Ovary (tissue), 9 donors: ENCODE results near the gene ASXL2. TPM values are rescaled to one million over a fixed set of nuclear protein-coding genes. Genes with fewer than 3 reads are reported as not detected.

Experiments used
- DNase-seq, 5 donors: peaks; one replicate each; pipeline ENCODE4 v3.0.0-alpha.2; 2019 to 2020
- H3K27ac ChIP-seq, 2 donors: fragments of 200-600 bp; one replicate each; pipeline versions ENCODE4 v1.5.1 to v1.8.0; 2019 to 2022
- H3K27me3 ChIP-seq: fragments of 200-600 bp; one replicate; pipeline ENCODE4 v1.8.0; 2022
- H3K36me3 ChIP-seq: fragments of 200-600 bp; sonication (generic); one replicate; pipeline ENCODE4 v1.5.1; 2019
- H3K4me1 ChIP-seq: one replicate; pipeline ENCODE4 v1.8.1; 2013; ENCODE audit warnings: mild to moderate bottlenecking, moderate library complexity; ENCODE audit not compliant: insufficient read depth
- H3K4me3 ChIP-seq: fragments of 200-600 bp; sonication (generic); one replicate; pipeline ENCODE4 v1.5.1; 2017
- H3K9me3 ChIP-seq, 2 donors: fragments of 200-600 bp in 1 of 2; sonication (generic) in 1 of 2; one replicate each; pipeline versions ENCODE4 v1.5.1 to v1.8.1; 2013 to 2019; ENCODE audit warnings: mild to moderate bottlenecking in 1 of 2, moderate library complexity in 1 of 2
- CTCF ChIP-seq, 3 donors: fragments of 450-650 bp in 2 of 3; fragments of 200-600 bp in 1 of 3; IDR thresholded peaks; one replicate each; pipeline versions ENCODE4 v1.5.1 to v1.8.0; 2016 to 2022; ENCODE audit warnings: antibody characterized with exemption in 3 of 3, mild to moderate bottlenecking in 1 of 3
- EP300 ChIP-seq: sonication (generic); formaldehyde crosslinking; IDR thresholded peaks from one replicate; pipeline ENCODE4 v1.6.1; 2017; ENCODE audit warnings: antibody characterized with exemption
- POLR2A ChIP-seq: fragments of 450-650 bp; IDR thresholded peaks from one replicate; pipeline ENCODE4 v1.6.1; 2017; ENCODE audit warnings: antibody characterized with exemption, mild to moderate bottlenecking, moderate library complexity
- WGBS, 3 donors: extraction: QIAGEN DNeasy Blood & Tissue Kit in 1 of 3; methylation state at CpG; one replicate each; pipeline versions ENCODE4 v1.1.5 to v1.1.7; 2013 to 2017; 5-methylcytosine and 5-hydroxymethylcytosine counted together
- intact Hi-C, 4 donors: fragments of 100-400 bp; cut with DNase I; formaldehyde crosslinking; loops; one replicate each; pipeline versions ENCODE4 v1.11.0 to v1.15.1; 2022 to 2023
- polyA plus RNA-seq, 2 donors: library from polyadenylated mRNA; stranded (reverse); fragments of 200-250 nt in 1 of 2; fragments of 350-450 nt in 1 of 2; fragmentation: Illumina TruSeq in 1 of 2; extraction: RNeasy Lipid Tissue Mini Kit (QIAGEN cat#74804) in 1 of 2; gene quantifications; one replicate each; pipeline ENCODE4 v1.2.3, GENCODE V29; 2013 to 2014
- total RNA-seq, 7 donors: library from RNA; depleted of rRNA in 2 of 7; stranded (reverse); fragments of >200 nt in 2 of 7; fragmentation: NEBNext Ultra II Directional in 3 of 7; extraction: Animal tissue kit (Norgen Biotek cat#: 25700) in 3 of 7; gene quantifications; one replicate each; pipeline versions ENCODE4 v1.1.0 to v1.2.4, GENCODE V29; 2016 to 2023
- donor health status: DM: no; HTN: no; CAD: no; lungs with moderate emphysema.
- donor health status: DM: no; HTN: no; CAD: no.
- donor health status: Bipolar disorder and iron deficiency.
- donor health status: DM: yes; HTN: yes; CAD: no.
- donor health status: DM: no; HTN: no; CAD: no.
- donor health status: DM: yes; HTN: yes; CAD: no.

ASXL2 gene
- total and polyA plus RNA-seq, 9 donors: 3.0 to 25.0 (median 16.4) TPM

- no peaks in the 10 kb centered on the region for H3K36me3 ChIP-seq
- no peak overlapping the region for H3K4me3 ChIP-seq
- intact Hi-C loops: no loop called here
- no peak for DNase-seq
- no peaks in the 10 kb centered on the region for H3K9me3 ChIP-seq
- 82 to 87% (median 85%) methylated on average over 5 of the region's 5 CpGs for WGBS, 3 donors
- H3K4me1 ChIP-seq: no peaks in the 10 kb centered on the region
- no peak overlapping the region for H3K27ac ChIP-seq
- no peak for TF ChIP-seq EP300
- no peak for TF ChIP-seq CTCF (IDR thresholded peaks at IDR 0.05)
- no peak for TF ChIP-seq POLR2A
- no peaks in the 10 kb centered on the region for H3K27me3 ChIP-seq
These were observed 13.4 kb upstream of the ASXL2 start for GRCh38 chr2:25891672-25892071.

- TF ChIP-seq CTCF (IDR thresholded peaks at IDR 0.05) (no peak), EP300 (no peak), POLR2A (no peak)
- intact Hi-C loops: no loop called here
- no peak overlapping the region for H3K27ac ChIP-seq
These were observed 9.4 kb upstream of the ASXL2 start for GRCh38 chr2:25887624-25888242.

GRCh38 chr2:25885933-25886332 lies 7.6 kb upstream of the ASXL2 start:
- intact Hi-C loops: no loop called here
- WGBS, 3 donors: 86 to 90% (median 89%) methylated on average over 2 of the region's 2 CpGs
- Histone ChIP-seq H3K9me3 (no peaks in the 10 kb centered on the region), H3K27me3 (no peaks in the 10 kb centered on the region), H3K27ac (no peak overlapping the region), H3K4me3 (no peak overlapping the region), H3K4me1 (no peaks in the 10 kb centered on the region), H3K36me3 (no peaks in the 10 kb centered on the region)
- no peak for TF ChIP-seq POLR2A
- TF ChIP-seq CTCF (IDR thresholded peaks at IDR 0.05): no peak
- TF ChIP-seq EP300: no peak
- no peak for DNase-seq

More at GRCh38 chr2:25887624-25888242, 9.4 kb upstream of the ASXL2 start:
- Histone ChIP-seq H3K4me1 (no peaks in the 10 kb centered on the region), H3K9me3 (no peaks in the 10 kb centered on the region), H3K27me3 (no peaks in the 10 kb centered on the region), H3K4me3 (no peak overlapping the region), H3K36me3 (no peaks in the 10 kb centered on the region)
- WGBS, 3 donors: 86 to 89% (median 86%) methylated on average over 5 of the region's 5 CpGs
- no peak for DNase-seq

GRCh38 chr2:25881764-25882163 lies 3.5 kb upstream of the ASXL2 start:
- no peak for TF ChIP-seq CTCF (IDR thresholded peaks at IDR 0.05)
- no peak for TF ChIP-seq POLR2A
- TF ChIP-seq EP300: no peak
- intact Hi-C loops: loop anchor here in 1 of 4 donors (2.0 kb wide), 1 partner anchor 25 kb away; no protein-coding TSS in a partner anchor
- no peak overlapping the region for H3K27ac ChIP-seq
- DNase-seq: no peak
- no peak overlapping the region for H3K4me3 ChIP-seq
- no peaks in the 10 kb centered on the region for H3K9me3 ChIP-seq
- H3K27me3 ChIP-seq: no peaks in the 10 kb centered on the region
- 59 to 72% (median 63%) methylated on average over 4 of the region's 4 CpGs for WGBS, 3 donors
- no peaks in the 10 kb centered on the region for H3K36me3 ChIP-seq
- peaks cover 1% of the 10 kb centered on the region for H3K4me1 ChIP-seq
